Stimulated activated CD4-positive, alpha-beta T cell treated with anti-CD3 and anti-CD28 coated beads, Interleukin-4, amount 100 ng/mL, for 24 hours (primary cell): ENCODE data around the gene TMEM245.
A peak's percentile ranks its signal among the peaks of the same experiment; 100 is the strongest.

Source experiments
- DNase-seq: peaks from one replicate; pipeline ENCODE4 v3.0.0-alpha.2; 2020

TMEM245 gene

DNA sequence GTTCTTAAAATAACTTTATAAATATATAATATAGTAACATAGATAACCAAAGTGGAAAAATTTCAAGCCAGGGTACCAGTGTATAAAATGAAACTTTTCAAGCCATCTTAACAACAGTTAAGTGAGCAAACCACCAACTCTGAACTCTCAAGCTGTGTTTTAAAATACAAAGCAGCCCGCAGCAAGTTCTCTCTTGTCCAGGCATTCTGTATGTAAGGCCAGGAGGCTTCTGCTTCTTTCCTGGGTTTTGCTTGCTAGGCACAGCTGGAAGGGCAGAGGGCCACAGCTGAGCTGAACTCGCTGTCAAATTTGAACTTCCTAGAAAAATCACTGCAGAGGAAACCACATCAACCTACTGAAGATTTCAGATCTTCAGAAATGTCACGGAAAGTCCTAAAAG lies 99.6 kb downstream of the TMEM245 start:
- DNase-seq = no peak

DNA sequence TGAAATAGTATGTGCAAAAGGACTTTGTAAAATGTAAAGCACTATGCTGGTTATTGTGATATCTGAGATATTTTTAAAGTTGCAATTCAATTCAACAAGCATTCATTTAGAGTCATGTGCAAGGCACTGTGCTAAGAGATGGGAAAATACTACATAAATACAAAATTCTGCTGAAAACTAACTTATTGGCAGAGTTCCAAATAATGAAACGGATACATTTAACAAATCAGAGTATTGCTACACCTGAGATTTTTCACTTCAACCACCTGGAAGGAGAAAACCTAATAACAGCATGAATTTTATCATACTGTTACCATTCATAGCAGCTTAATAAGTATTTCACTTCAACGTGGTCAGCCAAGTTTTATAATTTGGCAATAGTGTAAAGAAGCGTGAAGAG lies 100.3 kb downstream of the TMEM245 start:
- DNase-seq = no peak

DNA sequence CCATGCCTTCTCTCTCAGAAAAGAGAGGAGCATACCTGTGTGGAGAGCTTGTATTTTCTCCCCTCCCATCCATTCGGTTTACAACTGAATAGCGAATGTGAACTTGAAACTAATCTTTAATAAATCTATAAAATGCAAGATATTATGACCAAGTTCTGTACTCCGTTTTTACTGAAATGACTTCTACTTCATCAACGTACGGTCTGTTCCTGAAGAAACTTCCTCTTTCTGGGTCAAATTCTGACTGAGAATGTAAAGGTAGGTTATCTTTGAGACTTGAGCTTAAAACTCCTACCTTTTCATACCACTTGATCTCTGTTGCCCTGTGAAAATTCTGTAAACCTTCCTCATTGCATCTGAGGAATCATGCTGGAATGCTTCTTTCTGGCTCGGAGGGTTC lies 102.3 kb downstream of the TMEM245 start:
- no peak for DNase-seq

DNA sequence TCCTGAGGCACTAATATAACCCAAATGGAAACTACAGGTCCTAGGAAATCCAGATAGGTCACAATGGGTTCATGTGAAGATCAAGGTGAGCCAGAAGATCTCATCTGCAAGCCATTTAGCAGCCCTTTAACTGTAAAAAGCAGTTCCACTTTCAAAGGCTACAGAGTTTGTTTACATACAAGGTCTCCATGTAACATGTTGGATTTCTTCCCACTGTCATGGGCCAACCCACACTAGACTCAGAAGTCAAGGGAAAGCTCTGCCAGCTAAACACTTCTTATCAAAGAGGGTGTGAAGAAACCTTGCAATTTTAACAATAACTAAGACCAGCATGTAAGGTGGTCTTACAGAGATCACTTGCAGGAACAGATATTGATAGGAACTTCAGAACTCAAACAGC lies 102.7 kb downstream of the TMEM245 start:
- DNase-seq = no peak

DNA sequence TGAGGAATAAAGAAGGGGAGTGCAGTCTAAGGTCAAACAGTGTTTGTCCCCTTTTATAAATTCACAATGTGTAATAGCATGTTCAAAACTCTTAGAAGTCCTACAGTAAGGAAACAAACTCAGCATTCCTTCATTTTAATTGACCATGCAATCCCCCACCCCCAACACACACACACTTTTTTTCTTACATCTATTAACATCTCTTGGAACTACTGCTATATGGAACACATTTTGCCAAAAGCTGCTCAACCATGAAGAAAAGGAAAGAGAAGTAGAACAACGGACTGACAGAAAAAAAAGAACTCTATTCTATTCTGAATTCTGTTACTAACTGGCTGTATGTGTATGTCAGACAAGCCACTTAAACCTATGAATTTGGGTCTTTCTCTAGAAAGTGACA lies 103.6 kb downstream of the TMEM245 start:
- no peak for DNase-seq

DNA sequence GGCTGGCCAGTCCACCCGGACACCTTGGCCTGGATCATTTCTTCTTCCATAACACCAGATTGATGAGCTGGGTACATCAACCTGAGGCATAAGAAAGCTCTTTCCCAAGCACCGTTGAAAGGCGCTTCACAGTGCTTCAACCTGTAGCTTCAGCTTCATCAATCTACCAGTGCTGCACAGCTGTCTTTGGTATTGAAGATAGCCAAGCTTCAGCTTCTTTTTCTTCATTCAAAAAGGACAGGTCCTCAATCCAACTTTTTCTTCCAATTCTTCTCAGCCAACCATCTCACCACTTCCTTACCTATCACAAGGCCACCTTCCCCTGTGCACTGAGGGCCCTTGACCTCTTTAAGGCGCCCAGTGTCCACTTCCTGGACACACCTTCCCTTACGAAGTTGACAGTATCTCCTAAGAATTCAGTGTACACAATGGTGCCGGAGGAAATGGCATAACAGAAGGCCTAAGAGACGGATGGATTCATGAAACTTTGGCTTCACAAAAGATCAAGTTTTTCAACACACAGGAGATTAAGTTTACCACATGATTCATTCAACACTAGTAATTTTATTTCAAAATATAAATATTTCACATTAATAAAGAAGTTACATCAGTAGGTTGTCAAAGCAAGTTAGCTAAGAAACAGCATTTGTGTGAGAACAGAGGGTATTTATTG lies 105.0 kb downstream of the TMEM245 start:
- DNase-seq = no peak

DNA sequence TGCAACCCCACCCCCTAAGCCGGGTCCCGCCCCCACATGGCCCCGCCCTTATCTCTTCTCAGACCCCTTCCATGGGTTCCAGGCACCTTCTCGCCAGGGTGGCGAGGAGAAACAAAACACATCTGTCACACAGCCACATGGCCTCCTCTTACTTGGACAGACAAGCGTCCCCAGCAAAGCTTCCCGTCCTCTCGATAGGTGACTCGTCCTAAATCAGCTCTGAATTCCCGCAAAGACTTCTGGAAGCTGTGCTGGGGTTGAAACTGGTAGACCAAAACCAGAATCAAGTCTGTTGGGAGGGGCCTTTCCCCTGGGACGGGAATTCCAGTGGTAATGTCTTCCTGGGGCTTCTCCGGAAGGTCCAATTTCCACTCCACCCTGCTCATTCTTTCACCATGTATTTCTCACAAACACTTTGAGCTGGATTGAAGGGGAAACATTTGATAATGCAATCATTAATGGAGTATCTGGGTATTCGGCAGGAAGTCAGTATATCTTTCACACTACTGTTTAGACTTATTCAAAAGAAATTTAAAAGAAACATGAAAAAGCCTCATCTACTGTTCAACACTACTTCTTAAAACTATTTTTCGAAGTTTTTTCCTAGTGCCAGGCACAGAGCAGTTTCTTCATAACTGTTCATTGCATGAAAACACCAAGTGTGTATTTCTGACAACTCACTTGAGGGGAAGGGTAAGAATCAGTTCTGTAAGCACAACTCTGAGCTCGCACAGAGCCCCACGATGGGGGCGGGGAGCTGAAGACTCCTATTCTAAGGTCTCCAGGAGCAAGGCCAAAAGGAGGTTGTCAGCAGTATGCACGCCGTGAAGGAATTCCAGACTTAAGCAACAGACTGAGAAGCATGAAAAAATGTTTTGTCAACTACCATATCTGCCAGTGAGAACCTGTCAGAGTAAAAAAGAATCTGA lies 105.8 kb downstream of the TMEM245 start:
- no peak for DNase-seq

DNA sequence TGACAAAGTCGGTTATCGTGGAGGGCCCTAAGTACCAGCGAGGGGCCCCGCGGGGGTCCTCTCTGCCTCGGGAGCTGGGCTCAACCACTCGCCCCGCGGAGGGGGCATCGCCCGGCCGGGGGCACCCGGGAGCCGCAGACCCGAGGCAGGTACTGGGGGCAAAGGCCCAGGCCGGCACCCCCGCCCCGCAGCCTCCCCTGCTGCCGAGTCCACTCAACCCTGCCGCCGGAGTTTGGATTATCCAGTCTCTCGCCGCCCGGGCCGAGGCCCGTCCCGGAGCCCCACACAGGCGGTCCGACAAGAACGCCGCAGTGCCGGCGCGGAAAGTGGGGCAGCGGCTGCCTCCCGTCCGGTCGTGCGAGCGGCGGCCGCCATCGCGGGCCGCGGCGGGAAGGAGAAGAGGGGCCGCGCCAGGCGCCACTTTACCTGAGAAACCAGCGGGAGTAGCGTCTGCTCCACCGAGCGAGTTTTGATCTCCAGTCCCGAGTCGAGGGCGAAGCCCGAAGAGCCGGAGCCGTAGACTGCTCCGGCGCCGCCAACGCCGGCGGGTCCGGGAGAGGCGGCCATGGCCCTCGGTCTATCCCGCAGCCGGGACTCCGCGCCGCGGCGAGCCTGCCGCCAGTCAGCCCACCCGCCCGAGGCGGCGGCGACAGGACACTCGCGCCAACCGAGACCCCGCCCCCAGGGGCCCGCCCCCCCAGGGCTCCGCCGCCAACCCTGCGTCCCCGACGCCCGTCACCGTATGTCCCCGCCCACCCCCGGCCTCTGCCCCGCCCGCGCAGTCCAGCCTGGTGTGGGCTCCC lies 106.7 kb downstream of the TMEM245 start, which contains the start of gene CTNNAL1:
CTNNAL1 (minus strand) TSS at position 624 of the 803 bp plus-strand sequence; CDS start at position 567, 57 bp downstream.
- peak; percentile 77 for DNase-seq

DNA sequence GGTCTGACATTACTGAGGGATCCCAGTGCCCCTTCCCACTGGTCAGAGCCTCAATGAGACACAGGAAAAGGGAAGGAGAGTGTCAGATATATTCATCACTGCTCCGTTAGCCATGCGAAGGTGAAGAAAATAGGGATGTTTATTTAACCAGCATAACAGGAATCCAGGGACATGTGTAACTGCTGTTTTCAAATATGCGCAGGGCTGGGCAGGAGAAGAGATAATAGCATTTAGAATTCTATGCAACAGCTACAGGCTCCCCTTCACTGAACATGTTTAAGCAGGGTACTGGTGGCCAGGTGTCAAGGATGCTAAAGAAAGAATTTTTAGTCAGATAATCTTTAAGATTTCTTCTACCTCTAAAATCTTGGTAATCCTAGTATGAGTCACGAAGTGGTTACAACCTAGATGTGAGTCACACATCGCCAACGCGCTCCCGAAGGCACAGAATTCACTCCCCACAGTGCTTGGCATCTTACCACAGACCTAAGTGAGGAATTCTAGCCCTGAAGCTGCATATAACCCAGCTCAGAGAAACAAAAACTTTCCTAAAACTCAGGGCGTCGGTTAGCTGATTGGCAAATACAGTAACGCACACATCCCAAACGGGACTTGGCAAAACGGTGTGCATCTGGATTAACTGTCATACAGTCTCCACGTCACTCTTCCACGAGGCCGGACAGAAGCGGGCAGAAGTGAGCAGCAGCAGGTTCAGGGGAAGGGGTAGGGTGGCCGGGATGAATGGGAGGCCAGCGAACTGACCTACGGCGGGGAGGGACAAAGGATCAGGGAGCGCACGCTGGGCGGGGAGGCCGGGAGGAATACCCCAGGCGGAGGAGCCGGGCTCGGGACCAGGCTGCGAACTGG lies 107.5 kb downstream of the TMEM245 start:
- DNase-seq = peak; percentile 67

DNA sequence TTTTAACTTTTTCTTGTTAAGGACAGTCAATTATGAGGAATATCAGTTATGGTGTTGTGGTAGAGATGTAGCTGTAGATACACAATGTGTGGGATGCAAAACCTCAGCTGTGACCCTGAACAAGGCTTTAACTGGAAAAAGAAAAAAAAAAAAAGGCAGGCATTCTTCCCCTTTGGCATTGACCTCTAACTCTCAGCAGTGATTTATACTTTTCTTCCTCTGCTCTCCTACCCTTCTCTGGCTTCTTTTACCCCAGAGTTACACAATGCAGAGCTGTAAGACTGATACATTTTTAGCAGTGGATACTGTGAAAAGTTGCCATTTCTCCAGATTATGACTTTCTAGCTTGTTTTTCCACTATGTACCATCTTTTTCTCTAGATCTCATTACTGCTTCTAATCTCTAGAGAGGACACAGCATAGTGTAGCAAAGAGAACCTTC lies 108.5 kb downstream of the TMEM245 start:
- no peak for DNase-seq

DNA sequence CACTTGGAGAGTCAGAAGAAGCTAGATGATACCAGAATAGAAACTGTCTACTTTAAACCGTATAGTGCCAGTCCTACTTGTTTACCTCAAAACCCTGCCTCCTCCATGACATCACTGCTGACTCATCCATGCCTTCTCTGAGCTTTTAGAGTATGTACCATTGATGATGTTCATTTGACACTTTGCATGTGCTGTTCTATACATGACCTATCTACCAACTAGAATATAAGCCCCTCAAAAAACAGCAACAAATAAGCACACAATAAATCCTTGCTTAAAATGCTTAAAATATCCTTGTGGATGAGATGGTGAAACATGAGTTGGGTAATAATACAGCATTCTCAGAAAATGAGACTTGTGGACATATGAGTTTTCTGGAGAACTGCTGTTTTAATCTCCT lies 109.0 kb downstream of the TMEM245 start:
- DNase-seq = peak; percentile 68

DNA sequence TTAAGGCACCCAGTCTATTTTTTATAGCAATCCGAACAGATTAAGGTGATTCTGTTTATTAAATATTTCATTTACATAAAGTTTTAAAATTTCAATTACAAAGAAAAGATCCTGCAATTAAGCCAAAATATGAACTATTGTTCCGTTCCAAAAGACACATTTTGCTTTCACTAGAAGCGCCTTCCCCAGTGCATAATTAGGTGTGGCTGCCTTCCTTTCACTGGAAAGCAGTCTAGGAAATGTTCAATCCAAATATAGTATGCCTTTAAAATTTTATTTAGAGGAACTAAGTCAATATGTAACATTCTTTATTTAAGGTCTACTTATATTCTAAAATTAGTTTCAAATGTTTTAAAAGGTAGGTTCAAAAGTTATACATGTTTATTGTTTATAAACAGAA lies 114.1 kb downstream of the TMEM245 start:
- DNase-seq = no peak

DNA sequence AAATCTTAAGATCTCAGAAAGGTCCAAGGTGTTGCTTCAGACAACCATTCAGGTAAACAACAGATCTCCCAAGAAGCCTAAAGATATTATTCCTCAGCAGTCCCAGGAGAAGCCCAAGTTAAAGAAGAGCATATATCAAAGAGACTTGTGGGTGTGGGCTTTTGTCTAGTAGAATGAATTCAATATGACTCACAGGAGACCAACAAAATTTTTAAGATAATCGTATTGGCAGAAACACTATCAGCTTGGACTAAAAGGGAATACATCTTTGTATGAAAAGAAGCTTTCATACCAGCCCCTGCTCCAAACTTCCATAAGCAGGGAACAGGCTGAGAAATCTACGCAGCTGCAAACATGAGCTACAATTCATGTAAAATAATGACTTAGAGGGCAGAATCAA lies 116.6 kb downstream of the TMEM245 start:
- DNase-seq = no peak

DNA sequence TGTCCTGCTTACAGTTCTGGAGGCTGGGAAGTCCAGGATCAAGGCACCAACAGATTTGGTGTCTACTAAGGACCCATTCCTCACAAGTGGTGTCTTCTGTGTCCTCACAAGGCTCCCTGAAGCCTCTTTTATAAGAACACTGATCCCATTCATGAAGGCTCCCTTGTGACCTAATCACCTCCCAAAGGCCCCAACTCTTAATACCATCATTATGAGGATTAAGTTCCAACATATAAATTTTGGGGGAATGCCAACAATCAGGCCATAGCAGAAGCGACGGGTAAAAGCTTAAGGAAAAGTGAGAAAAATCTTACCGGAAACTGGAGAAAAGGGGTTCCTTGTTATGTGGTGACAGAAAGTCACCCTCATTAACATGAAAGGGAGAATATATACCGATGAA lies 117.6 kb downstream of the TMEM245 start:
- DNase-seq = no peak

DNA sequence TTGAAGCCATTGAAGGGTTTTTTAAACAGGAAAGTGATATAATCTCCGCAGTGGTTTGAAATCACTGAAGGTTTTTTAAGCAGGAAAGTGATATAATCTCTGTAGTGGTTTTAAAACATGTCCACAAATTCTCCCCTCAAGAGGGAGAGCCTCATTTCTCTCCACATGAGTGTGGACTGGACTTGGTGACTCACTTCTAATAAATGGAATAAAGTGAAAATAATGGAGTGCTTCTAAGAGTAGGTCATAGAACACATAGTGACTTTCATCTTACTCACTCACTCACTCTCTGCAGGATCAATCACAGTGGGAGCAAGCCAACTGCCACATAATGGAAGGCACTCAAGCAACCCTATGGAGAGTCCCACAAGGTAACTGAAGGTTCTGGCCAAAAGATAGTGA lies 118.5 kb downstream of the TMEM245 start:
- DNase-seq = no peak

DNA sequence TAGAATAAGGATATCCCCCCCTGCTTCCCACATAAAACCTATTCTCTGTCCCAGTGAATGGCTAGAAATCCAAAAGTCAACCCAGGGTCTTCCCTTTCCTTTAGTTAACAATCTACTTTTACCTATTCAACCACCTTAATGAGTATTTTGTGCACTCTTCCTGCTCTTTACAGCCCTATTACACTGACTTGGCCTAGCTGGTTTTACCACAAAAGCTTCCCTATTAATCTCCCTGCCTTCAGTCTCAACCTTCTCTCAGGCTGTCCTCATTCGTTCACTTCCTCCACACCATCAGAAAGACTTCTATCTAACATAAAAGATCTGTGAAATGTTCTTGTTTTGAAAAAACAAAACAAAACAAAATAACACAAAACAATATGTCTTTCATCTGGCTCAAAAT lies 122.6 kb downstream of the TMEM245 start:
- DNase-seq = no peak

DNA sequence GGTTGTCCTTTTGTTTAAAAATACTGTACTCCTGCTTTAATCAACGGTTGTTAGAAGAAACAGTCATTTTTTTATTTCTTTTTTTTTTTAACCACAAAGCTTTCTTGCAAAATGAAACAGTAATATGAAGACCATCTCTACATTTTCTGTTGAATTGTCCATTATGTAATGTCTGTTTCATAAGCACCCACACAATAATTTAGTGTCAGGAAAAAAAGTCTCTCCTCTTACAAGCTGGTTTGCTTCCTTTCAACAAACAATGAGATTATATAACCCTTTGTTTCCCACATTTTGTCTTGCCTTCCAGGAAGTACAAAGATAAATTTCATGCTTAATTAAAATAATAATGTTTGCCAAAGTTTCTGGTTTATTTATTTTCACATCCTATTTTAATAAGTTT lies 123.1 kb downstream of the TMEM245 start:
- no peak for DNase-seq

DNA sequence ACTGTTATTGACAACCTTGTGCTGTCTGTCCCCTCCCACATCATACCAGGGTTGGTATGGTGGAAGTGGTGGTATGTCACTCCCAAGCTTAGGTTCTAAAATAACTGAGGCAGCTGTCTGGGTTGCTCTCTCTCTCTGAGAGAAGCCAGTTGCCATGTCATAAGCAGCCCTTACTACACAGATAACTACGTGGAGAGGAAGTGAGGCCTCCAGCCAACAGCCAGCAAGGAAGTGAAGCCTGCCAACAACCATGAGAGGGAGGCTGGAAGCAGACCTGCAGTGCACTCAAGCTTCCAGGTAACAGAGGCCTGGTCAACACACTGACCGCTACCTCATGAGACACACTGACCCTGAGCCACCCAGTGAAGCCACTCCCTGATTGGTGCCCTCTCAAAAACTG lies 125.1 kb downstream of the TMEM245 start:
- DNase-seq = no peak

DNA sequence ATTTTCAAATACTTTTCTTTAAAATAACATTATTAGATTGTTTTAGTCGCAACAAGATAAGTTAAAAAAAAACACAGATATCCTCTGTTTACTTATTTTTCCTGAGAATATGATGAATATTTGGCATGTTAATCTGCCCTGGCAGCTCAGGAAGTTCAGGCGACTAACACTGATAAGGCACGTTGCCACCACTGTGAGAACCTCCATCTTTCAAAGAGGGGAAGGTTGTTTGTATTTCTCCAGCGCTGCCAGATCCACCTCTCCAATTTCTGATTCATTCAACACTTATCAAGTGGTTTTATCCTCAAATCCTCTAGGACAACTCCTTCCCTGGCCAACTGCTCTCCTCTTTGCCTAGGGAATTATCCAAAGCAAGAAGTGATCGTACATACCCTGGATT lies 128.3 kb downstream of the TMEM245 start:
- DNase-seq = no peak

DNA sequence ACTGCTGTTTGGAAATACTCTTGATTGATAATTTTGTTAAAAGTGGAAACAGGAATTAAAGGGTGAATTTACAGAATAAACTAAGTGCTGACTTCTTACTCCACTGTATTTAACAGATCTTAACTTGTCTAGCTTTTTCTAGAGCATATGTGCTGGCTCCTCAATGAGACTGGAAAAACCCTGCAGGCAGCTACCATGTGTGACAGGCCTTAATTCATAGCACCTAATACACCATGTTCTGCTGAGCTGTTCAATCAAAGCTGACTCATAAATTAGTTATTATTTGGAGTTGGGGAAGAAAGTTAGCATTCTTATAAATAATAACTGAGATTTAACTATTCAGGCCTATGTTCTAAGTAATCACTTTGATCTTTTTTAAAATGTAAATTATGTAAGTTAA lies 135.9 kb downstream of the TMEM245 start:
- no peak for DNase-seq

DNA sequence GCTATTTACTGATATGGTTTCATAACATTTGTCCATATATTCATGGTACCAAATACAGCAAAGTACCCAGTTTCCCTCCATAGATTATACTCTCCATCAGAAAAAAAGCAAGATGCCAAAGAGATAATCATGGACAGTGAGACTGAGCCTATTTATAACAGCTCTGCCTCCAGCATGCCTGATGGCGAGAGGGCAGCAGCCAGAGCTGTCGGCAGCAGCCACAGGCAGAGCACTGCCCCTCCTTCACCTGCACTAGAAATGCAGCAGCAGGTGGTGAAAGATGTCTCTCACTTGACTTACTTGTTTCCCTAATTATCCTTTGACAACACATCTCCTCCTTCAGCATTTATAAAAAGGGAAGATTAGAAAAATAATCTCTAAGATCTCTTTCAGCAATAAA lies 138.9 kb downstream of the TMEM245 start:
- no peak for DNase-seq

DNA sequence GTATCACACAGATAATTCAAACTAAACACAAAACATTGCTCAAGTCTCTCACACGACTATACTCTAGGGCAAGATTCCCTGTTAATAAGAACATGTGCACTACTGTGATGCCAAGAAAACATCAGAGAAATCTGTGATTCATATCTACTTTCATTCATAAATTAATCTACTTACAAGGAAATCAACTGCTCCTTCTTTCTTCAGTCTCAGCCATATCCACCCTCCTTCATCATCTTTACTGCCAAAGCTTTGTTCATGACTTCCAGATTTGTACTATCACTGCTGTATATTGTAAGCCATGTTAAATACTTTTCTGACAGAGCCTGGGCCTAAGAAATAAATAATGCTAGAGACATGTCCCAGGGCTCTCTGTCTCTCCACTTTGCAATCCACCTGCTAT lies 141.5 kb downstream of the TMEM245 start:
- DNase-seq = no peak
